ENCODE data around the gene HLA-F.

DNA sequence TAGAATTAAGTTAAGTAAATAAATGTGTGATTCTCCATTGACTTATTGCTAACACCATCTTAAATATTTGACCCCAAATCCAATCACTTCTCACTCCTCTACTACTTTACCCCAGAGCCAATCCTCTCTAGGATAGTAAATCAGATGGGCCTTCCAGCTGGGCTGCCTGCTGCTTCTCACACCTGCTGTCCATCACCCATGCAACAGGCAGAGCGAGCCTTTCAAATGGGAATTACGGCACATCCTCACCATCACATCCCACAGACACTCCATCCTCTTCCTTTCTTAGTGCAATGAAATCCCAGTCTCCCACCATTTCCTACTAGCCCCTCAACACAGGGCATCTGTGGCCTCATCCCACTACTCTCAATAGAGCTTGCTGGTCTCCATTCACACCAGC lies 34.0 kb downstream of the HLA-F start:
- TF ChIP-seq, protein P1, sequence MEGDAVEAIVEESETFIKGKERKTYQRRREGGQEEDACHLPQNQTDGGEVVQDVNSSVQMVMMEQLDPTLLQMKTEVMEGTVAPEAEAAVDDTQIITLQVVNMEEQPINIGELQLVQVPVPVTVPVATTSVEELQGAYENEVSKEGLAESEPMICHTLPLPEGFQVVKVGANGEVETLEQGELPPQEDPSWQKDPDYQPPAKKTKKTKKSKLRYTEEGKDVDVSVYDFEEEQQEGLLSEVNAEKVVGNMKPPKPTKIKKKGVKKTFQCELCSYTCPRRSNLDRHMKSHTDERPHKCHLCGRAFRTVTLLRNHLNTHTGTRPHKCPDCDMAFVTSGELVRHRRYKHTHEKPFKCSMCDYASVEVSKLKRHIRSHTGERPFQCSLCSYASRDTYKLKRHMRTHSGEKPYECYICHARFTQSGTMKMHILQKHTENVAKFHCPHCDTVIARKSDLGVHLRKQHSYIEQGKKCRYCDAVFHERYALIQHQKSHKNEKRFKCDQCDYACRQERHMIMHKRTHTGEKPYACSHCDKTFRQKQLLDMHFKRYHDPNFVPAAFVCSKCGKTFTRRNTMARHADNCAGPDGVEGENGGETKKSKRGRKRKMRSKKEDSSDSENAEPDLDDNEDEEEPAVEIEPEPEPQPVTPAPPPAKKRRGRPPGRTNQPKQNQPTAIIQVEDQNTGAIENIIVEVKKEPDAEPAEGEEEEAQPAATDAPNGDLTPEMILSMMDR (IDR thresholded peaks at IDR 0.05), result no peak
- TF ChIP-seq POLR2A (IDR thresholded peaks at IDR 0.05), result no peak

Measured in right lobe of liver (tissue), 4 donors.